H1 (cell line): Measurements from ENCODE around the gene SMURF2. TPM values are rescaled to one million over a fixed set of nuclear protein-coding genes. Genes with fewer than 3 reads are reported as not detected.

Source experiments
- ATF3 ChIP-seq: IDR thresholded peaks from 2 replicates; pipeline ENCODE4 v1.6.1; 2011; ENCODE audit warnings: low read depth, mild to moderate bottlenecking, low read length; ENCODE audit not compliant: insufficient read depth
- CREB1 ChIP-seq: IDR thresholded peaks from 2 replicates; pipeline ENCODE4 v1.6.1; 2012; ENCODE audit warnings: inconsistent platforms
- EP300 ChIP-seq, 2 experiments: IDR thresholded peaks; 1 replicate in 1 of 2; 2 replicates in 1 of 2; pipeline ENCODE4 v1.6.1; 2011 to 2012; ENCODE audit warnings: low read depth in 2 of 2, low read length in 2 of 2, mild to moderate bottlenecking in 2 of 2, borderline replicate concordance in 1 of 2, inconsistent platforms in 1 of 2, moderate library complexity in 1 of 2
- PHF8 ChIP-seq: fragments of 200-600 bp; sonication (generic); conservative IDR thresholded peaks from 2 replicates; pipeline ENCODE4 v1.7.1; 2012; ENCODE audit warnings: low read depth, mild to moderate bottlenecking, inconsistent platforms, low read length, moderate library complexity
- POLR2AphosphoS5 ChIP-seq: IDR thresholded peaks from 2 replicates; pipeline ENCODE4 v1.6.1; 2011; ENCODE audit warnings: low read depth, low read length
- SAP30 ChIP-seq: fragments of 300-600 bp; sonication (generic); IDR thresholded peaks from 2 replicates; pipeline ENCODE4 v1.7.1; 2012; ENCODE audit warnings: low read length, moderate library complexity, mild to moderate bottlenecking, inconsistent platforms; ENCODE audit not compliant: insufficient read depth, insufficient replicate concordance
- SP1 ChIP-seq: IDR thresholded peaks from 2 replicates; pipeline ENCODE4 v1.6.1; 2011; ENCODE audit warnings: low read depth, low read length
- SRF ChIP-seq: IDR thresholded peaks from 2 replicates; pipeline ENCODE4 v1.6.1; 2011; ENCODE audit warnings: mild to moderate bottlenecking, low read depth, low read length, moderate library complexity
- SUZ12 ChIP-seq: fragments of 200-600 bp; sonication (generic); IDR thresholded peaks from 2 replicates; pipeline ENCODE4 v1.6.1; 2012; ENCODE audit warnings: mild to moderate bottlenecking, inconsistent platforms, low read length, moderate library complexity, mixed read lengths
- TAF1 ChIP-seq: IDR thresholded peaks from 2 replicates; pipeline ENCODE4 v1.6.1; 2011; ENCODE audit warnings: mild to moderate bottlenecking, low read depth, low read length
- TBP ChIP-seq: IDR thresholded peaks from 2 replicates; pipeline ENCODE4 v1.6.1; 2011; ENCODE audit warnings: low read depth, low read length, improper control_type of control experiment
- polyA plus RNA-seq, 7 experiments: library from polyadenylated mRNA; depleted of rRNA in 3 of 7; stranded (reverse) in 5 of 7; unstranded in 2 of 7; fragments of >200 nt in 5 of 7; fragments of 200-250 nt in 2 of 7; gene quantifications; 1 replicate in 5 of 7; 2 replicates in 1 of 7; 4 replicates in 1 of 7; pipeline versions ENCODE4 v1.2.1 to v1.2.3, GENCODE V29; 2011 to 2013; ENCODE audit warnings: missing spikeins in 2 of 7, mixed read lengths in 2 of 7
- total RNA-seq: library from RNA; stranded (reverse); fragmentation: NEBNext Ultra II Directional; extraction: Animal tissue kit (Norgen Biotek cat#: 25700); gene quantifications from 2 replicates; pipeline ENCODE4 v1.2.1, GENCODE V29; 2021

Gene SMURF2
- total and polyA plus RNA-seq, 2 of the 8 experiments (the other 6 are each of a cell fraction or from before 2014, with no cell fraction given) = 7.2 to 29.2 TPM

- TF ChIP-seq ATF3 (no peak), POLR2AphosphoS5 (peak; percentile 92), TBP (peak; percentile 83; the same call in 1 of the 2 replicates), SUZ12 (no peak), SP1 (peak; percentile 40; the same call in 1 of the 2 replicates), CREB1 (peak; percentile 42), SRF (no peak), TAF1 (peak; percentile 93), EP300 (IDR thresholded peaks at IDR 0.05; ENCODE audit: borderline replicate concordance in 1 of 2, low read depth in 2 of 2, low read length in 2 of 2) (peak in 1 of 2 experiments; percentile 58; a peak in 1 of 3 replicates), PHF8 (peak; percentile 86; the same call in 1 of the 2 replicates), SAP30 (peak; percentile 61)
Measured at GRCh38 chr17:64505340-64506200, 156.5 kb downstream of the SMURF2 start (continued).
